B cell (primary cell): ENCODE measurements around the gene SMARCE1. TPM values are rescaled to one million over a fixed set of nuclear protein-coding genes. Genes with fewer than 3 reads are reported as not detected.

ENCODE experiments used
- ATAC-seq: fragments of 200-7000 bp; cut with Tn5 transposase; one replicate; pipeline ENCODE4 v1.10.0; 2021; ENCODE audit warnings: low read depth, mild to moderate bottlenecking, moderate number of reproducible peaks, moderate library complexity
- CTCF ChIA-PET: fragments of 350-600 bp; sonication (Branson Sonifier 250); formaldehyde crosslinking; loops from one replicate; lab custom pipeline; 2021; ENCODE audit warnings: antibody characterized with exemption, inconsistent platforms; lab: Charles Lee
- POLR2A ChIA-PET: fragments of 350-600 bp; sonication (Branson Sonifier 250); formaldehyde crosslinking; loops from one replicate; lab custom pipeline; 2021; ENCODE audit warnings: antibody characterized with exemption; lab: Charles Lee
- DNase-seq: peaks from one replicate; pipeline ENCODE4 v3.0.0; 2013
- H2AFZ ChIP-seq: 2 replicates; pipeline ENCODE4 v1.6.1; 2012; ENCODE audit warnings: mild to moderate bottlenecking, low read depth, low read length; ENCODE audit not compliant: insufficient read depth, poor library complexity, severe bottlenecking
- H3K27ac ChIP-seq, 2 donors: 1 replicate in 1 of 2; 2 replicates in 1 of 2; pipeline ENCODE4 v1.5.1; 2012 to 2013; ENCODE audit warnings: low read length in 2 of 2, mild to moderate bottlenecking in 2 of 2, moderate library complexity in 1 of 2
- H3K27me3 ChIP-seq, 4 experiments: fragments of 200-600 bp in 1 of 4; sonication (generic) in 1 of 4; replicated peaks in 1 of 4; 1 replicate in 2 of 4; 2 replicates in 2 of 4; pipeline versions ENCODE4 v1.6.1 to v1.7.0; 2013 to 2016; ENCODE audit warnings: low read length in 3 of 4, mild to moderate bottlenecking in 2 of 4, mixed read lengths in 1 of 4, moderate library complexity in 1 of 4; ENCODE audit not compliant: insufficient read depth in 4 of 4, control insufficient read depth in 3 of 4; ENCODE audit errors: control extremely low read depth in 1 of 4
- H3K36me3 ChIP-seq, 2 experiments: replicated peaks in 1 of 2; 1 replicate in 1 of 2; 2 replicates in 1 of 2; pipeline versions ENCODE4 v1.6.1 to v1.7.1; 2013; ENCODE audit warnings: low read length in 1 of 2; ENCODE audit not compliant: insufficient read depth in 2 of 2, control insufficient read depth in 1 of 2; ENCODE audit errors: control extremely low read depth in 1 of 2, extremely low read depth in 1 of 2
- H3K4me1 ChIP-seq, 2 donors: fragments of 200-600 bp in 1 of 2; sonication (generic) in 1 of 2; 1 replicate in 1 of 2; 2 replicates in 1 of 2; pipeline versions ENCODE4 v1.5.1 to v1.6.1; 2013 to 2017; ENCODE audit warnings: low read length in 2 of 2; ENCODE audit not compliant: control insufficient read depth in 2 of 2, insufficient read depth in 2 of 2
- H3K4me2 ChIP-seq: replicated peaks from 2 replicates; pipeline ENCODE3; 2012; ENCODE audit warnings: mild to moderate bottlenecking, low read depth, low read length; ENCODE audit not compliant: poor library complexity, severe bottlenecking
- H3K4me3 ChIP-seq, 5 experiments: fragments of 200-600 bp in 1 of 5; sonication (generic) in 1 of 5; 1 replicate in 3 of 5; 2 replicates in 2 of 5; pipeline versions ENCODE4 v1.5.1 to v1.7.0; 2011 to 2016; ENCODE audit warnings: low read length in 4 of 5, mild to moderate bottlenecking in 4 of 5, low read depth in 2 of 5, control low read depth in 1 of 5, moderate library complexity in 1 of 5; ENCODE audit not compliant: insufficient read depth in 1 of 5; ENCODE audit errors: control extremely low read depth in 1 of 5, extremely low read depth in 1 of 5
- H3K79me2 ChIP-seq: fragments of 200-600 bp; sonication (generic); one replicate; pipeline ENCODE4 v1.6.0; 2016; ENCODE audit warnings: low read length; ENCODE audit not compliant: control insufficient read depth, insufficient read depth
- H3K9ac ChIP-seq: fragments of 200-600 bp; sonication (generic); 2 replicates; pipeline ENCODE4 v1.6.1; 2017; ENCODE audit warnings: mild to moderate bottlenecking, low read length, moderate library complexity
- H3K9me3 ChIP-seq, 3 donors: one replicate each; pipeline versions ENCODE4 v1.6.1 to v1.7.1; 2013; ENCODE audit warnings: low read length in 2 of 3; ENCODE audit not compliant: control insufficient read depth in 2 of 3, insufficient read depth in 1 of 3; ENCODE audit errors: control extremely low read depth in 1 of 3
- H4K20me1 ChIP-seq: 2 replicates; pipeline ENCODE4 v1.6.0; 2012; ENCODE audit warnings: mild to moderate bottlenecking, low read length; ENCODE audit not compliant: insufficient read depth, control insufficient read depth, poor library complexity, severe bottlenecking
- H3K27ac Mint-ChIP-seq: one replicate; pipeline ENCODE4 v1.8.0; 2021; ENCODE audit warnings: mixed read lengths
- H3K27me3 Mint-ChIP-seq: one replicate; pipeline ENCODE4 v1.8.0; 2021; ENCODE audit warnings: mixed read lengths
- H3K4me1 Mint-ChIP-seq: one replicate; pipeline ENCODE4 v1.8.0; 2021; ENCODE audit warnings: mixed read lengths
- H3K4me3 Mint-ChIP-seq: one replicate; pipeline ENCODE4 v1.8.0; 2021; ENCODE audit warnings: mixed read lengths
- H3K9me3 Mint-ChIP-seq: one replicate; pipeline ENCODE4 v1.8.0; 2022; ENCODE audit warnings: mixed read lengths; ENCODE audit not compliant: insufficient read depth
- CTCF ChIP-seq: fragments of 200-600 bp; IDR thresholded peaks from one replicate; pipeline ENCODE4 v1.8.0; 2022; ENCODE audit warnings: antibody characterized with exemption, mild to moderate bottlenecking
- EZH2 ChIP-seq: IDR thresholded peaks from 2 replicates; pipeline ENCODE4 v1.6.1; 2012; ENCODE audit warnings: borderline replicate concordance, low read depth, mild to moderate bottlenecking, moderate library complexity, low read length; ENCODE audit not compliant: insufficient read depth, poor library complexity, severe bottlenecking
- WGBS: methylation state at CpG from one replicate; pipeline ENCODE4 v1.1.5; 2013; ENCODE audit warnings: missing lambda C conversion rate; ENCODE audit not compliant: insufficient coverage; 5-methylcytosine and 5-hydroxymethylcytosine counted together
- intact Hi-C: fragments of 100-400 bp; cut with micrococcal nuclease; formaldehyde crosslinking; loops from one replicate; pipeline ENCODE4 v1.10.0; 2022
- polyA plus RNA-seq: library from polyadenylated mRNA; depleted of rRNA; stranded (reverse); fragments of >200 nt; gene quantifications from 2 replicates; pipeline ENCODE4 v1.2.3, GENCODE V29; 2012
- total RNA-seq, 2 donors: library from RNA; stranded (reverse); fragments of 120-200 nt in 1 of 2; gene quantifications; 1 replicate in 1 of 2; 2 replicates in 1 of 2; pipeline versions ENCODE4 v1.2.3 to v1.2.4, GENCODE V29; 2013 to 2022

SMARCE1 gene
- total and polyA plus RNA-seq, 2 donors (not counting 1 experiment from before 2014, with no cell fraction given): 19.9 to 128 TPM

GRCh38 chr17:40617678-40618240 is 29.9 kb downstream of the SMARCE1 start:
- Histone ChIP-seq H3K36me3 (no peaks in the 10 kb centered on the region), H3K9me3 (no peaks in the 10 kb centered on the region), H3K4me3 (no peak overlapping the region), H3K27me3 (no peaks in the 10 kb centered on the region), H3K27ac (no peak overlapping the region), H3K9ac (no peak overlapping the region), H3K79me2 (peaks cover 6% of the 10 kb centered on the region), H3K4me2 (no peak overlapping the region), H2AFZ (no peak overlapping the region), H4K20me1 (no peaks in the 10 kb centered on the region), H3K4me1 (peaks cover 73% of the 10 kb centered on the region in 2 donors)
- peak overlapping the region; percentile 94 for H3K27ac Mint-ChIP-seq
- peaks cover 71% of the 10 kb centered on the region for H3K4me1 Mint-ChIP-seq
- 95% methylated on average over 8 of the region's 11 CpGs for WGBS
- no peak overlapping the region for H3K4me3 Mint-ChIP-seq
- ATAC-seq (no peak), DNase-seq (no peak)
- no peaks in the 10 kb centered on the region for H3K27me3 Mint-ChIP-seq
- TF ChIP-seq EZH2 (no peak), CTCF (no peak)
- POLR2A ChIA-PET: interaction anchor here (6.1 kb wide), 1 partner anchor 55 kb away, joined by 132 read pairs; the partner anchor contains the start of gene CCR7
- H3K9me3 Mint-ChIP-seq: no peaks in the 10 kb centered on the region
- intact Hi-C loops: loop anchor here (5.0 kb wide), 2 partner anchors 200 to 255 kb away; partner anchors contain the start of genes GJD3 and TOP2A
- CTCF ChIA-PET: interaction anchor here (1.0 to 11.9 kb wide), 7 partner anchors 30 to 1043 kb away, joined by 3 to 634 read pairs (median 6); partner anchors contain the start of genes CCR7 and SMARCE1

- H3K27me3 Mint-ChIP-seq: no peaks in the 10 kb centered on the region
- peak overlapping the region; percentile 9 for H3K4me2 ChIP-seq
- H3K36me3 ChIP-seq: no peaks in the 10 kb centered on the region
- peaks cover 63 to 67% of the 10 kb centered on the region in 2 donors for H3K4me1 ChIP-seq
- intact Hi-C loops: loop anchor here (5.0 kb wide), 2 partner anchors 199 to 254 kb away; partner anchors contain the start of genes GJD3 and TOP2A
- CTCF ChIA-PET: interaction anchor here (1.5 to 11.9 kb wide), 13 partner anchors 9 to 1049 kb away, joined by 5 to 634 read pairs (median 13); partner anchors contain the start of genes CCR7, IGFBP4 and SMARCE1
- H3K9ac ChIP-seq: no peak overlapping the region
- no peak overlapping the region for H3K4me3 Mint-ChIP-seq
- no peak for TF ChIP-seq CTCF
- no peak for TF ChIP-seq EZH2
- no peaks in the 10 kb centered on the region for H4K20me1 ChIP-seq
- no peaks in the 10 kb centered on the region for H3K9me3 ChIP-seq
- no peaks in the 10 kb centered on the region for H3K9me3 Mint-ChIP-seq
- ATAC-seq: no peak
- no peak overlapping the region for H3K4me3 ChIP-seq
- POLR2A ChIA-PET: interaction anchor here (3.5 to 6.1 kb wide), 2 partner anchors 53 to 68 kb away, joined by 29 to 132 read pairs; partner anchors contain the start of gene CCR7
- H3K27me3 ChIP-seq: no peaks in the 10 kb centered on the region
- peak overlapping the region; percentile 94 for H3K27ac Mint-ChIP-seq
- no peak for DNase-seq
- H3K4me1 Mint-ChIP-seq: peaks cover 70% of the 10 kb centered on the region
- no peak overlapping the region for H2AFZ ChIP-seq
- 93% methylated on average over 2 of the region's 3 CpGs for WGBS
- H3K27ac ChIP-seq: peak overlapping the region; percentile 90 to 96
- H3K79me2 ChIP-seq: peaks cover 6% of the 10 kb centered on the region
These were observed 31.0 kb downstream of the SMARCE1 start for GRCh38 chr17:40616592-40616991.
